ENCODE measurements around the gene GABRR3.

Gene GABRR3

DNA sequence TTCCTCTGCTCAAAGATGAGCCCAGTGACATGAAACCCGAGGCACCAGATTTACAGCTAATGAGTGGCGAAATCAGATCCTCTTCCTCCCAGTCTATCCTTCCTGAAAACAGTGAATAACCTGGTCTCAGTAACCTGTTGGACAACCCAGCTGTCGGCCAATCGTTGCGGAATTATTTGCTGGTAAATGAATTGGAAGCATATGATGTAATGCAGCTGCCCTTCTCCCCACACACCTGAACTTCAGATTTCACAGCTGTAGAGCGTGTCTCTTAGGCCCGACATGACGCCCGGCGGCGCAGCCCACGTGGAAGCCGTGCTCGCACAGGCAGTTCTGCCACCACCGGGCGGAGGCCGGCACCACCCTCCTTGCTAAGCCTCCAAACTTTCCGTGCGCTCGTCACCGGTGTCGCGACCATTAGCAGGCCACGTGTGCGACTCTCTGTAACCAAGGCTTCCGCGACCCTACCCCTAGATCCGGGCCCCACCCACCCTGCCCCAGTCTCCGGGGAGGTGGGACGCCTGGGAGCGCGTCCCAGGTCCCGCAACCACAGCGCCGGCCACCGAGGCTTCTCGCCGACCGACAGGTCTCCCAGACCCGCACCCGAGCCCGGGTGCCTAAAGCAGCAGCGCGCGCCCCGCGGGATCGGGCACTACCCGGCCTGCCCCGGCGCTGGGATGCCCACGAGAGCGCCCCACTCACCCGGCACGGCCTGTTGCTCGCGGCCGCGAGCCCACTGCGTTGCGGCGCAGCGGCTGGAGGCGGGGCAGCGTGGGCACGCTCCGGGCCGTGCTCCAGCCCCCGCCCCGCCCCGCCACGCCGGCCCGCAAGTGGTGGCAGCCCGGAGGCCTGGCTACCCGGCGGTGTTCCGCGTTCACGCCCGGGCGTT, 63.2 kb downstream of the GABRR3 start, which contains the start of gene RIOX2:
Gene RIOX2 (minus strand): TSS at position 753 of the 889 bp plus-strand sequence. CDS start 4,838 bp downstream, outside the sequence.
- Histone ChIP-seq H3K27me3 (ENCODE audit: control insufficient read depth, low read length) (no peaks in the 10 kb centered on the region), H3K9me3 (ENCODE audit: control insufficient read depth, insufficient read depth, low read length) (no peaks in the 10 kb centered on the region), H3K4me3 (ENCODE audit: low read length) (peak within 1 kb of the TSS; percentile 88), H3F3A (ENCODE audit: control insufficient read depth, insufficient read depth) (peaks cover 5% of the 10 kb centered on the region; the same call in 1 of the 2 replicates), H3K4me2 (ENCODE audit: low read length) (peak within 1 kb of the TSS; percentile 92), H3K4me1 (ENCODE audit: control insufficient read depth, low read length) (peaks cover 41% of the 10 kb centered on the region), H3K79me2 (ENCODE audit: control insufficient read depth, low read length) (peaks cover 59% of the 10 kb centered on the region), H3K36me3 (ENCODE audit: control insufficient read depth, low read length) (peaks cover 33% of the 10 kb centered on the region), H3K27ac (ENCODE audit: low read depth, low read length) (peak within 1 kb of the TSS; percentile 49), H3K9me2 (replicated peaks; ENCODE audit: control insufficient read depth, low read length) (no peaks in the 10 kb centered on the region), H4K20me1 (ENCODE audit: control insufficient read depth, insufficient read depth, low read depth, low read length) (peaks cover 3% of the 10 kb centered on the region; the same call in 1 of the 2 replicates)
- TF ChIP-seq EZH2phosphoT487 (IDR thresholded peaks at IDR 0.05; ENCODE audit: borderline replicate concordance, low read length): no peak
- TF ChIP-seq, protein P1, sequence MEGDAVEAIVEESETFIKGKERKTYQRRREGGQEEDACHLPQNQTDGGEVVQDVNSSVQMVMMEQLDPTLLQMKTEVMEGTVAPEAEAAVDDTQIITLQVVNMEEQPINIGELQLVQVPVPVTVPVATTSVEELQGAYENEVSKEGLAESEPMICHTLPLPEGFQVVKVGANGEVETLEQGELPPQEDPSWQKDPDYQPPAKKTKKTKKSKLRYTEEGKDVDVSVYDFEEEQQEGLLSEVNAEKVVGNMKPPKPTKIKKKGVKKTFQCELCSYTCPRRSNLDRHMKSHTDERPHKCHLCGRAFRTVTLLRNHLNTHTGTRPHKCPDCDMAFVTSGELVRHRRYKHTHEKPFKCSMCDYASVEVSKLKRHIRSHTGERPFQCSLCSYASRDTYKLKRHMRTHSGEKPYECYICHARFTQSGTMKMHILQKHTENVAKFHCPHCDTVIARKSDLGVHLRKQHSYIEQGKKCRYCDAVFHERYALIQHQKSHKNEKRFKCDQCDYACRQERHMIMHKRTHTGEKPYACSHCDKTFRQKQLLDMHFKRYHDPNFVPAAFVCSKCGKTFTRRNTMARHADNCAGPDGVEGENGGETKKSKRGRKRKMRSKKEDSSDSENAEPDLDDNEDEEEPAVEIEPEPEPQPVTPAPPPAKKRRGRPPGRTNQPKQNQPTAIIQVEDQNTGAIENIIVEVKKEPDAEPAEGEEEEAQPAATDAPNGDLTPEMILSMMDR (IDR thresholded peaks at IDR 0.05; ENCODE audit: low read depth, low read length, poor library complexity, severe bottlenecking): no peak

DNA sequence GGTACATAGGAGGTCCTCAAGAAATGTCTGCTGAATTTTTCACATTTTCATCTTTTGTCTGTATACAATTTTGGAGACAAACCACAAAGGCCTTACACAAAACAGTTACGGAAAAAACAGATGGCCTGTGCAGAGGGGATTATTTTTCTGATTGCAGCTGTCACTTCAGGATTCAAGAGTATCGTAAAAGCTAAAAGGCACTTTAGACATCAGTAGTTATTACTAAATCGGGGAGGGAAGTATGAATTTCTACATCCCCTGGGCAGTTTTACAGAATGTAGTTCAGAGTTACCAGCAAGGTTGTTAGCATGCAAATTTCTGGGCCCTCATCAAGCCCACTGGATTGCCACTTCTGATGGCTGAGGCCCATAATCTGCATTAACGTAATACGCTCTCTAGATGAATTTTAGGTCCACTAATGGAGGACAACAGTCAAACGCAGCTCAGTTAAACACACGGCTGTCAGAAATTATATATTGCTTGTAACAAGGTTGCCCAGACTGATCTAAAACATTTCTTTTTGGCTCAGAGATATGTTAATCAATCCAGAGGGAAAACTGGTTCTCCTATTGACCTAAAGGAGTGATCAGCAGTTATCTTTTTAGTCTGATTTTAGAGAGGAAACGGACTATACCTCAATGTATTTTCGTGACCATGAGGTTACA, 64.0 kb downstream of the GABRR3 start:
- peaks cover 41% of the 10 kb centered on the region for H3K36me3 ChIP-seq (ENCODE audit: control insufficient read depth, low read length)
- peaks cover 3% of the 10 kb centered on the region; the same call in 1 of the 2 replicates for H4K20me1 ChIP-seq (ENCODE audit: control insufficient read depth, insufficient read depth, low read depth, low read length)
- peak overlapping the region; percentile 88 for H3K4me3 ChIP-seq (ENCODE audit: low read length)
- no peaks in the 10 kb centered on the region for H3K9me3 ChIP-seq (ENCODE audit: control insufficient read depth, insufficient read depth, low read length)
- H3K4me2 ChIP-seq (ENCODE audit: low read length): peak overlapping the region; percentile 92
- peaks cover 5% of the 10 kb centered on the region; the same call in 1 of the 2 replicates for H3F3A ChIP-seq (ENCODE audit: control insufficient read depth, insufficient read depth)
- H3K79me2 ChIP-seq (ENCODE audit: control insufficient read depth, low read length): peaks cover 68% of the 10 kb centered on the region
- H3K27me3 ChIP-seq (ENCODE audit: control insufficient read depth, low read length): no peaks in the 10 kb centered on the region
- H3K27ac ChIP-seq (ENCODE audit: low read depth, low read length): peak overlapping the region; percentile 49
- no peak for TF ChIP-seq EZH2phosphoT487 (IDR thresholded peaks at IDR 0.05; ENCODE audit: borderline replicate concordance, low read length)
- TF ChIP-seq, protein P1 (IDR thresholded peaks at IDR 0.05; ENCODE audit: low read depth, low read length, poor library complexity, severe bottlenecking): no peak
- H3K4me1 ChIP-seq (ENCODE audit: control insufficient read depth, low read length): peaks cover 41% of the 10 kb centered on the region
- no peaks in the 10 kb centered on the region for H3K9me2 ChIP-seq (replicated peaks; ENCODE audit: control insufficient read depth, low read length)

DNA sequence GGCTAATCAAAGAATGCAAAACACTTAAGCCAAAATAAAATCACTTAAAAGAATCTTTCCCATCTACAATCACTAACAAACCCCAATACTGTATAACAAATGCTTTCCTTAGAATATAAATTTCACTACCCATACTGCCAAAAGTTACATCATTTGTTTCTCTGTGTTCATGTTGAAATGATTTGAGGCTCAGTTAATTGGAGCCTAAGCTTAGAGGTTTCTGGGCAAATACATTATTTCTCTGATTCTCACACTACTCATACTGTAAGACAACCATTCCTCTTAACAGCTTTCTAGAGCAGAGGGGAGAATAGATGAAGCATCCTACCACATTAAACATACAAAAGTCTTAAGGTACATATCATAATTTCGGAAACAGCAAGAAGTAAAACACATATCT, 65.0 kb downstream of the GABRR3 start:
- H3K4me3 ChIP-seq (ENCODE audit: low read length): peak overlapping the region; percentile 88
- no peaks in the 10 kb centered on the region for H3K9me2 ChIP-seq (replicated peaks; ENCODE audit: control insufficient read depth, low read length)
- TF ChIP-seq EZH2phosphoT487 (IDR thresholded peaks at IDR 0.05; ENCODE audit: borderline replicate concordance, low read length): no peak
- TF ChIP-seq, protein P1 (IDR thresholded peaks at IDR 0.05; ENCODE audit: low read depth, low read length, poor library complexity, severe bottlenecking): no peak
- peaks cover 49% of the 10 kb centered on the region for H3K36me3 ChIP-seq (ENCODE audit: control insufficient read depth, low read length)
- H3F3A ChIP-seq (ENCODE audit: control insufficient read depth, insufficient read depth): peaks cover 5% of the 10 kb centered on the region; the same call in 1 of the 2 replicates
- no peaks in the 10 kb centered on the region for H3K27me3 ChIP-seq (ENCODE audit: control insufficient read depth, low read length)
- no peaks in the 10 kb centered on the region for H3K9me3 ChIP-seq (ENCODE audit: control insufficient read depth, insufficient read depth, low read length)
- H3K4me2 ChIP-seq (ENCODE audit: low read length): peak overlapping the region; percentile 92
- peaks cover 39% of the 10 kb centered on the region for H3K4me1 ChIP-seq (ENCODE audit: control insufficient read depth, low read length)
- peaks cover 3% of the 10 kb centered on the region; the same call in 1 of the 2 replicates for H4K20me1 ChIP-seq (ENCODE audit: control insufficient read depth, insufficient read depth, low read depth, low read length)
- H3K79me2 ChIP-seq (ENCODE audit: control insufficient read depth, low read length): peaks cover 77% of the 10 kb centered on the region
- no peak overlapping the region for H3K27ac ChIP-seq (ENCODE audit: low read depth, low read length)
